Stimulated activated CD8-positive, alpha-beta memory T cell treated with anti-CD3 and anti-CD28 coated beads, Interleukin-2, amount 100 ng/mL, for 1 hour (primary cell): ENCODE results near the gene FOXC2.

Experiments used
- DNase-seq, 2 donors: peaks; one replicate each; pipeline ENCODE4 v3.0.0-alpha.2; 2020; ENCODE audit warnings: low read depth in 2 of 2

FOXC2 gene

GRCh38 chr16:86614699-86615098, 48.1 kb downstream of the FOXC2 start:
- DNase-seq, result no peak

- DNase-seq, result no peak
These were observed 50.3 kb downstream of the FOXC2 start for GRCh38 chr16:86616906-86617305.

- DNase-seq, result no peak
These were observed 52.0 kb downstream of the FOXC2 start for GRCh38 chr16:86618431-86619238.
